HG02678 (cell line): Measurements from ENCODE around the gene CNOT10.
"Not testable (repeated sequence)": the region's sequence is repeated elsewhere in the genome, so short reads cannot be mapped to it uniquely, and the experiment has no call there.

Experiments used
- ATAC-seq: cut with Tn5 transposase; IDR thresholded peaks from one replicate; pipeline ENCODE4 v1.9.1; 2021; ENCODE audit warnings: mild to moderate bottlenecking, moderate library complexity; ENCODE audit not compliant: unreplicated experiment

Gene CNOT10

GRCh38 chr3:32743934-32744333, 58.9 kb downstream of the CNOT10 start:
- ATAC-seq = no peak

DNA sequence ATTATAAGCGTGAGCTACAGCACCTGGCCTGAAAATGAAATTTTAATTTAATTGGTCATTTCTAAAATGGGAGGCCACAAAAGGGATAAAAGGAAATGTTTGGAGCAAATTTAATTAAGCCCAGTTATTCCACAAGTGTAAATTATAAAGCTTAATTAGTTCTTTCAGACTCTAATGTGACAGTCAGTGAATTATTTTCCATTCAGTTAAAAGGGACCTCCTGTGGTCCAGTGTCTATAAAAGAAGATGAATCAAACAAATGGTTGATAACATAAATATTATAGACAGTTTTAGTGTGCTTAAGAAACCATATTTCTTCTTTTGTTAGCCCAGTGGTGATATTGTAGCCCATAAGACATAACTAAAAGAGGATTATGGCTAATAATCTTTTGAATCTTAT, 66.4 kb downstream of the CNOT10 start:
- no peak for ATAC-seq

- no peak for ATAC-seq
Observed at GRCh38 chr3:32755761-32756160, 70.8 kb downstream of the CNOT10 start.

DNA sequence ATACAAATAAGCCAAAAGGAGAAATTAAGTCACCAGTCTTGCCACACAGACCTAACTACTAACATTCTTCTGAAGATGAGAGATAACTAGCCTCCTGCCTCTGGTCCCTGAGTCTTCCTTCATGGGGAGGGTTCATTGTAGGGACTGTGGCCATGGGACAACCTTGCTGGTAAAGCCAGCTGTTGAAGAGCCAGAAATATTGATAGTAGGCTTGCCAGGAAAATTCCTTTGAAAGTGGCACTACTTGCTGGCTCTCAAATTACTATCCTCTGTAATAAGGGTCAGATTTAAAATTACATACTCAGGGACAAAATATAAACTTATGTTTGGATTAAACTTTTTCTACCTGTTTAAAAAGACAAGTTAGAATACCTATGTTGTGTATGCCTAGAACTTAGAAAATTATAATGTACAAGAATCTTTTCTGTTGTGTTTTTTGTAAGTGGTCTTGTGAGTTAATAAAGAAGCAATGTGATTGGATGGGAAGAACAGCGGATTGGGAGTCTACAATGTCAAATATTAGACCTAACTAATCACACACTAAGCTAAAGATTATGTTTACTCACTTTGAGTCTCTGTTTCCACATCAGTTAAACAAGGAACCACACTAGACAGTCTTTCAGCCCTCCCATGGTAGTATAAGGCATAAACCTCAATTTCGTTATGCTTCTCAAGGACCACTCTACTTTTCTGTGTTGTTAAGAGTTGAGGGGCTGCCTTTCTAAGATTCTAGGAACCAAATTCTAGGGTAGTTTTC, 72.8 kb downstream of the CNOT10 start:
- ATAC-seq = no peak

GRCh38 chr3:32758375-32758753, 73.4 kb downstream of the CNOT10 start:
- no peak for ATAC-seq

DNA sequence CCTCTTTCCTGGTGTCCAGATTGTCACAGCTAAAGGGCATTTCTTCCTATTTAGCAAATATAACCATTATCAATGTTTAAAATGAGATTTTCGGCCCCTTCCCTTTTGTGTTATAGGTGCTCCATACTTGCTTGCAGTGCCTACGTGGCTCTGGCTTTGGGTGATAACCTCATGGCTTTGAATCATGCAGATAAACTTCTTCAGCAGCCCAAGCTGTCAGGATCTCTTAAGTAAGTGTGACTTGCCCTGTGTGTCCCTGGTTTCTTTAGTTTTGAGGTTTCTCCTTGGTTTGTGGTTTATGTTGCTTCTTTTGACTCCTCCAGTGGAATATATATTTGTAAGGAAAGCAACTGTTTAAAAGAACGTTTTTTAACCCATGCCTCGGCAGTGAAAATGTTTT, 74.4 kb downstream of the CNOT10 start:
- ATAC-seq = no peak

DNA sequence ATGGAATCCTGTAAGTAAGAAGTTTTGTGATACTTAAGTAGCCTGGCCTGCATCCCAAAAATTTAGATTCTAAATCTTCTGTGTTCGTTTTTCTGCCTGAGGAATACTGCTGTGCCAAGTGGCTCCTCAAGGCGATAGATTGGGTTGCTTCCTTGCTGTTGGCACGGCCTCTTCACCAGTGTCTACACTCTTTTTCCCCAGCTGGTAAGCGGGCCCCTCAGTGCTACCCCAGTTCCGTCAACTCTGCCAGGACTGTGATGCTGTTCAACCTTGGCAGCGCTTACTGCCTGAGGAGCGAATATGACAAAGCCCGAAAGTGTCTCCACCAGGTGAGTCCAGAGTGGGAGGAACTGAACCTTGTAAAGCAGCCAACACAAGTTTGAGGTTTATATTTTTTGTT, 79.5 kb downstream of the CNOT10 start:
- ATAC-seq = no peak

- ATAC-seq = no peak
Observed at GRCh38 chr3:32778389-32778788, 93.4 kb downstream of the CNOT10 start.

DNA sequence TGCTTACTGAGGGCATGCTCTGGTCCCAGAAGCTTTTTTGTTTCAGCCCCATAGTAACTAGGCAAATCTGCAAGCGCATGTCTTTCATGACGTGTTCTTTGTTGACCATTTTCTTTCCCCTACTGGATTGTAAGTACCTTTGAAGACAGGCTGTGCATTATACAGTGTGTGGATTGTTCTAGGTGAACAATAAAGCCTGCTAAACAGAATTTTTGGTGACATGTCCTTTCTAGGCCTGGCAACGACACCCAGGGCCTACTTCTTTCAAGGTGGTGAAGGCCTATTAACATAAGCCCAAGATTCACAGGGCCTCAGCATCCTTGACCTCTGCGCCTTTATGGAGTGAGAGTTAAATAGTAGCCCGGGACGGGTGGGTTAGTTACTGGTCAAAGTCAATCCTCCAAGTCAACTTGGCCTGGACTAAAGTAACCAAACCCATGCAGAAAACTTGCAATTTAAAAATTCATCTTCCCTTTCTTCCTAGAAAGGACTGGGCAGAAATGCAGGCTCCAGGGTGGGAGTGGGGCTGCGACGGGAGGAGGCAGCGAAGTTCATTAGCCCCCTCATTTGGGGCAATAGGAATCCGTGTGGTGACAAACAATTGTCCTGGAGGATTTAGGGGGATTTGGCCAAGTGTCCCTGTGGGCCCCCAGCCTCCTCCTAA, 95.2 kb downstream of the CNOT10 start:
- no peak for ATAC-seq

DNA sequence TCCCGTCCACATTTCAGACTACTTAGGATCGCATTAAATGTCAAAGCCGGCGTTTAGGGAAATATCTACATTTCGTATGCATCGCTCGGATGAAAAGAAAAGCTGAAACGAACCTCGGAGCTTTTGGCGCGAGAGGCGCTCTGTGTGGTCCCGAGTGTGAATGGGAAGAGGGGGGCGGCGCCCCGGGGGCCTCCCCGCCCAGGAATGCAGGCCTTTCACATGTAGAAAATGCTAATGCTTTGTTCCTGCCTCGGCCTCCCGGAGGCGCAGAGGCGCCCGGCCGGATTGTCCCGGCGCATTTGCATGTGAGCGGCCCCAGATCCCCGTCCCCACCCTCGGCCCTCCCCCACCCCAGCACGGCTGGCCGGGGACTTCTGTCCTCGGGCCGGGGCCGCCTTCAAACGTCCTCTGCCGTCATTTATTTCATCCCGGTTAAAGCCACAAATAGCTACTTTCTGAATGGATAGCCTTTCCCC, 95.8 kb downstream of the CNOT10 start:
- ATAC-seq = peak; percentile 39

DNA sequence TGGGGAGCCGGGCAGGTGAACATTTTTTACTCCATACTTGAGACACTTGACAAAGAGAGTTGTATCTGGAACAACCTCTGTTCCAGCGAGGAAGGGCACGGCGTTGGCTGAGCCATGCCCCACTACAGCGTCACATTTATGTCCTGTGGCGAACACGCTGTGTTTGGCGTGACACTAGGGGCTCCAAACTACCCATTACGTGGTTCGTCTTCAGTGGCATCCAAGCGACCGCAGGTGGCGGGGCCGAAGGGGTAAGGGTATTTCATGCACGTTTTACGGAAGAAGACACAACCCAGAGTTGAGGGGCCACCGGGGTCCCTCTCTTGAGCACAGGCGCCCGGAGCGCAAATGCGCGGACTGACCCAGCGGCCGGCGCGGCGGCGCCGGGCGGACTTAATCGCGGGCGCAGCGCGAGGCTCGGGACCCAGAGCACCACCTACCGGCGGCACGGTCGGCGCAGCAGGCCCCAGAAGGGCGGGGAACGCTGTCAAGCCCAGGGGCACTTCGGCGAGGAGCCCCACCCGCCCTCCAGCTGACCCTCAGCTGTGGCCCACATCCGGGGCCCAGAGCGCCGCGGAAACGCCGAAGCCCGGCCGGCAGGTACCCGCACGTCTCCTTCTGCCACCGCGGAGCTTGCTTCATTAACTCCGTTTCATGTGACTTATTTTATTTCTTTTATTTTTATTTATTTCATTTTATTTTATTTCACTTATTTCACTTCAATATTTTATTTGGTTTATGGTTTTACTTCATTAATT, 96.4 kb downstream of the CNOT10 start:
- peak; percentile 95 for ATAC-seq

DNA sequence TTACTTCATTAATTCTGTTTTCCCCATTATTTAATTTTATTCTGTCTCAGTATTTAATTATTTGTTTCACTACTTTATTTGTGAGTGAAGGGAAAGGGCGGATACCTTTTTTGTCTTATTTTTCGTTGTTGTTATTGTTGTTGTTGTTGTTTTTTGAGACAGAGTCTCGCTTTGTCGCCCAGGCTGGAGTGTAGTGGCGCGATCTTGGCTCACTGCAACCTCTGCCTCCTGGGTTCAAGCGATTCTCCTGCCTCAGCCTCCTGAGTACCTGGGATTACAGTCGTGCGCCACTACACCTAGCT, 96.9 kb downstream of the CNOT10 start:
- ATAC-seq = not testable (repeated sequence)

DNA sequence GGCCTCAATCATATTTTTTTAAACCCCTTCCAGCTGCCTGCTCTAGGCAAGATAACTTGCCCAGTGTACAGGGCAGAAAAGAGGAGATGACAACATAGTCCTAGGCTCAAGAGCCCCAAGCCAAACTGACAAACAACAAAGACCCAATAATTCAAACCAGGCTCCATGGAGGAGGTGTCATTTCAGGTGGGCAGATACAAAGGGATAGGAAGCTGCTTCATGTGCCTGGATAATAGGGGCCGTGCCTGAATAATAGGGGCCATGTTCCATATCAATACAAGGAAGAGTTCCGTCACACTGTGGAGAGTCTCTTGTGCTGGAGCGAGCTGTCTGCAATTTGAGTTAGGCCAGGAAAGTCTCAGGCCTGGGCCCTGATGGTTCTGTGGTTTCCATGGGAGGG, 97.4 kb downstream of the CNOT10 start:
- ATAC-seq = no peak

DNA sequence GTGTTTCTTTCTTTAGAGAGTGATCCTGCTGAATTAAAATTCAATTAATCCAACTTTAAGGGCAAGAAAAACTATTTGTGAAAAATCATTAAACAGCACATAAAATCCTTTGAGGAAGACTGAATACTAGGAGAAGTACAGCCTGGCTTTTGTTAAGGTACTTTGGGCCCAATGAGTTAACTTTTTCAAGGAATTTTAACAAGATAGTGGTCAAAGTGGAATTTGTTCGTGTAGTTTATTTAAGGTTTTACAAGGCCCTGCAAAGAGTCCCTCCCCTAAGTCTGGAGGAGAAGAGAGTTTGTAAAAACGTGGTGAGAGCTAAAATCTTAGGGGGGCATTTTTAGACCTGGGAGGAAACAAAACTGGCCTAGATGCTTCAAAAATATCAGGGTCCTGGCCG, 106.8 kb downstream of the CNOT10 start:
- ATAC-seq = no peak

DNA sequence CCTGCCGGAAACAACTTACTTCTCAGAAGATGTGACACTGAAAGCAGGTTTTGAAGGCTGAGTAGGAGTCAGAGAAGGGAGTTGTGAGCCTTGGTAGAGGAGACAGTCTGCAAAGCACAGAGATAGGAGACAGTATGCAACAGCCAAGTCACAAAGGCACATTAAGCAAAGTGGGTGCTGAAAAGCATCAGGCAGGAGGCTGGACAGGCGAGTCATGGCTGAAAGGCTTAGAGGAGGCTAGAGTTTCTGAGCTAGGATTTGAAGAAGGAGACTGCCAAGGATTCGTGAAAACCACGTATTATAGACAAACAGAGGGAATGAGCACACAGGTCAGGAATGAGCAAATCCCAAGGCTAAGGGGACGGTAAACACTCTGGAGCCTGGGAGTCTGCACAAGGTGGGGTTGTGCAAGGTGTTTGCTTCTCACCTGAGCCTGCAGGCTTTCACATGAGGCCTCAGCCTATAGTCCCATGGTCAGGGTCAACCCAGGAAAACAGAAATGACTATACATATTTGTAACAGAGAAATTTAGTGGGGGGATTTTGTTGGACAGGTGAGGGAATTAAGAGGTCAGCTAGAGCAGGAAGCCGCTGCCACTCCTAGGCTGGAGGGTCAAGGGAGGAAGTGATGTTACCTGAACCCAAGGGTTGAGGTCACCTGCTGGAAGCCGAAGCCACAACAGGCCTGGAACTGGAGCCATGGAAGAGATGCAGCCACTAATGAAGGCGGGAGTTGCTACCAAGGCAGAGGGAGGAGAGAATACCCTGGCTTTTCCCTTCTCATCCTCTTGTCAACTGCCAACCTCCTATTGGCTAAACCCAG, 109.7 kb downstream of the CNOT10 start:
- ATAC-seq = no peak

- not testable (repeated sequence) for ATAC-seq
Observed at GRCh38 chr3:32796384-32796950, 111.5 kb downstream of the CNOT10 start.

DNA sequence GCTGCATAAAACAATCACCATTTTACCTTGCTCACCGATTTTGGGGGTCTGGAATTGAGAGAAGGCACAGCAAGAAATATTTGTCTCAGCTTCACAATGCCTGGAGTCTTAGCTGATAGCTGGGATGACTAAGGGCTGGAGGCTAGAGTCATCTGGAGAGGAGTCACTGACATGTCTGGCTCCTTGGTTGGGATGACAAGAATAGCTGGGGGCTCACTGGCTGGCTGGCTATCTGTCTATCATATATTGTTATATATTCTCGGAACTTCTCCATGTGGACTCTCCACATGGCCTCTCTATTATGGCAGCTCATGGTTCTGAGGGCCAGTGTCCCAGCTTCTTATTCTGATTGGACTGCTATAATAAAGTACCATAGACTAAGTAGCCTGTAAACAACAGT, 112.8 kb downstream of the CNOT10 start:
- no peak for ATAC-seq

- not testable (repeated sequence) for ATAC-seq
Observed at GRCh38 chr3:32801440-32801839, 116.5 kb downstream of the CNOT10 start.

DNA sequence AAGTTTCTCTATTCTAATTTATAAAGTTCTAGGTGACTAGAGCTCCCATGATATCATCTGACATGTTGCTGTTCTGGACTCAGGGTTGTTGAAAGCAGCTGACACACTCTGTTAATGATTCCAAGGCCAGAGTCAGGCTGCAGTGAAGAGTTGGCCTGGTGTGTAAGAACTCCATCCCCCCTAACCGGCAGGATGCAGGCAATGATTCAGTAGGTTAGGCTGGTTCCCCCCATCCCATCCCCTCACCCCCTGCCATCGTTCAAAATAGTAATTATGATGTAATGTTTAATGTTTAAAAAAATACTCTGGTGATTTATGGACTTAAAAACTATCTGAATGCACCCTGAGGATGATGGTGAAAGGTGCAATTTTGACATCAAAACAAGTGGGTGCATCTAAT, 128.2 kb downstream of the CNOT10 start:
- ATAC-seq = peak; percentile 45

DNA sequence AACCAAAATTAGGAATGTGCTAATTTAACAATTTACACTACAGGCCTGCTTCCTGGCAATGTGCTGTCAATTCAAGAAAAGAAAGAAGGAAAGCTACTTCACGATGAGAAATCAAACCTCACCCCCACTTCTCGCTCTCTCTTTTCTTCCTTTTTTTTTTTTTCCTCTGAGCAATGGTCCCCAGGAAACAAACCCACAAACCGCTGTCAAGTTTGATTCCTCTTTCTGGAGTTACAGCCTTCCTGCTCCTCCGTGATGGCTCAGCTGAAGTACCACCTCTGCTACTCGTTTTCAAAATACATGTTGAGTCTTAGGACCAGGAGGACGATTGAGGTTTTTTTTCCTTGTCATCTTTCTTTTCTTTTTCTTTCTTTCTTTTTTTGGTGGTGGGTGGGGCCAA, 129.4 kb downstream of the CNOT10 start:
- no peak for ATAC-seq
